Osteocyte (in vitro differentiated cells): ENCODE results near the gene MMGT1. TPM values are rescaled to one million over a fixed set of nuclear protein-coding genes. Genes with fewer than 3 reads are reported as not detected.
"Not testable (repeated sequence)": the region's sequence is repeated elsewhere in the genome, so short reads cannot be mapped to it uniquely, and the experiment has no call there.

Source experiments
- DNase-seq: peaks from one replicate; pipeline ENCODE4 v3.0.0; 2021; ENCODE audit warnings: mixed read lengths; ENCODE audit not compliant: unreplicated experiment; ENCODE audit errors: extremely low spot score
- H3K27ac Mint-ChIP-seq: one replicate; pipeline ENCODE4 v1.8.0; 2021; ENCODE audit warnings: mild to moderate bottlenecking, mixed read lengths; ENCODE audit not compliant: unreplicated experiment
- H3K27me3 Mint-ChIP-seq: one replicate; pipeline ENCODE4 v1.8.0; 2021; ENCODE audit warnings: mixed read lengths; ENCODE audit not compliant: unreplicated experiment
- H3K36me3 Mint-ChIP-seq: one replicate; pipeline ENCODE4 v1.8.0; 2021; ENCODE audit warnings: mixed read lengths; ENCODE audit not compliant: unreplicated experiment
- H3K4me1 Mint-ChIP-seq: one replicate; pipeline ENCODE4 v1.8.0; 2021; ENCODE audit warnings: mixed read lengths; ENCODE audit not compliant: unreplicated experiment
- H3K4me3 Mint-ChIP-seq: one replicate; pipeline ENCODE4 v1.8.0; 2021; ENCODE audit warnings: mild to moderate bottlenecking, moderate library complexity, mixed read lengths; ENCODE audit not compliant: unreplicated experiment
- H3K9me3 Mint-ChIP-seq: one replicate; pipeline ENCODE4 v1.8.0; 2021; ENCODE audit warnings: mixed read lengths; ENCODE audit not compliant: unreplicated experiment
- CTCF ChIP-seq: fragments of 200-600 bp; sonication (generic); IDR thresholded peaks from 2 replicates; pipeline ENCODE4 v1.5.0; 2021; ENCODE audit warnings: antibody characterized with exemption, mild to moderate bottlenecking, moderate library complexity
- total RNA-seq: library from RNA; stranded (reverse); gene quantifications from 2 replicates; pipeline ENCODE4 v1.2.1, GENCODE V29; 2021

MMGT1 gene
- total RNA-seq, 1 donor from 2014 or later, result 32.4 TPM

DNA sequence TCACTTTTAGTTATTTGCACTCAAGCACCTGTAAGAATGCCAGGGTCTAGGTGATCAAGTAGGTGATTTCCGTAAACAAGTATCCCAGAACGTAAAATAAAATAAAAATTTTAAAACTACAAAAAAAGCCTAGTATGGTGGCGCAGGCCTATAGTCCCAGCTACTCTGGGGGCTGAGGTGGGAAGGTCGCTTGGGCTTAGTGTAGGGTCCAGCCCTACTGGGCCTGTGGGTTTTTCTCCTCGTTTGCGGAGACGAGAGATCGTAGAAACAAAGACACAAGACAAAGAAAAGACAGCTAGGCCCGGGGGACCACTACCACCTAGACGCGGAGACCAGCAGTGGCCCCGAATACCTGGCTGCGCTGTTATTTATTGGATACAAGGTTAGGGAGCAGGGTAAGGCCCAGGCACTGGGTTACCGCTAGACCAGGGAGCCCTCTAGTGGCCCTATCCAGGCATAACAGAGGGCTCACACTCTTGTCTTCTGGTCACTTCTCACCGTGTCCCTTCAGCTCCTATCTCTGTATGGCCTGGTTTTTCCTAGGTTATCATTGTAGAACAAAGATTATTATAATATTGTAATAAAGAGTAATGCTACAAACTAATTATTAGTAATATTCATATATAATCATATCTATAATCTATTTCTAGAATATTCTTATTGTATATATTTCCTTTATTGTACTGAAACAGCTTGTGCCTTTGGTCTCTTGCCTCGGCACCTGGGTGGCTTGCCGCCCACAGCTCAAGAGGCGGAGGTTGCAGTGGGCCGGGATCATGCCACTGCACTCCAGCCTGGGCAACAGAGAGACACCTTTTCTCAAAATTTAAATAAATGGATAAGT lies 41.9 kb downstream of the MMGT1 start:
- no peak overlapping the region for H3K4me3 Mint-ChIP-seq
- H3K36me3 Mint-ChIP-seq, result no peaks in the 10 kb centered on the region
- H3K9me3 Mint-ChIP-seq, result no peaks in the 10 kb centered on the region
- TF ChIP-seq CTCF, result peak; percentile 66
- no peak for DNase-seq
- peaks cover 10% of the 10 kb centered on the region for H3K27me3 Mint-ChIP-seq
- H3K27ac Mint-ChIP-seq, result no peak overlapping the region
- no peaks in the 10 kb centered on the region for H3K4me1 Mint-ChIP-seq

GRCh38 chrX:135927897-135928296 lies 45.9 kb downstream of the MMGT1 start:
- peaks cover 15% of the 10 kb centered on the region for H3K27me3 Mint-ChIP-seq
- no peak overlapping the region for H3K27ac Mint-ChIP-seq
- H3K4me3 Mint-ChIP-seq, result no peak overlapping the region
- no peaks in the 10 kb centered on the region for H3K9me3 Mint-ChIP-seq
- no peaks in the 10 kb centered on the region for H3K4me1 Mint-ChIP-seq
- DNase-seq, result no peak
- no peak for TF ChIP-seq CTCF
- H3K36me3 Mint-ChIP-seq, result no peaks in the 10 kb centered on the region

DNA sequence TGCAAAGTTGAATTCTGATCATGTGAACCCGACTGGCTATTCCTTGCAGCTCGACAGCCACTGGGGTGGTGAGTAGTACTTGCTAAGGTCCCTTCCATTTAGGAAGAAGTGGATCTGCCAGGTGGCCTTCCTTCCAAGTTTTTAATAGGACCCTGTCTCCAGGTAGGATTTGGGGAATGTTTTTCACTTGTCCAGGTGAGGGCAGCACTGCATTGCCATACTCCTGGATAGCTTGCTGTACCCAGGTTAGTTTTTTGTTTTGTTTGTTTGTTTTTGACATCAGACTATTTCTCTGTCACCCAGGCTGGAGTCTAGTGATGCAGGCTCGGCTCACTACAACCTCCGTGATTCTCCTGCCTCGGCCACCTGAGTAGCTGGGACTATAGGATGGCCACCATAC lies 50.4 kb downstream of the MMGT1 start:
- no peak for TF ChIP-seq CTCF
- Mint-ChIP-seq H3K4me1 (no peaks in the 10 kb centered on the region), H3K27ac (no peak overlapping the region), H3K36me3 (no peaks in the 10 kb centered on the region), H3K27me3 (peaks cover 13% of the 10 kb centered on the region), H3K4me3 (no peak overlapping the region), H3K9me3 (no peaks in the 10 kb centered on the region)
- DNase-seq, result no peak

GRCh38 chrX:135920516-135920915 lies 53.3 kb downstream of the MMGT1 start:
- H3K36me3 Mint-ChIP-seq, H3K4me1 Mint-ChIP-seq, H3K9me3 Mint-ChIP-seq, H3K4me3 Mint-ChIP-seq, H3K27me3 Mint-ChIP-seq, DNase-seq, H3K27ac Mint-ChIP-seq: not testable (repeated sequence)

DNA sequence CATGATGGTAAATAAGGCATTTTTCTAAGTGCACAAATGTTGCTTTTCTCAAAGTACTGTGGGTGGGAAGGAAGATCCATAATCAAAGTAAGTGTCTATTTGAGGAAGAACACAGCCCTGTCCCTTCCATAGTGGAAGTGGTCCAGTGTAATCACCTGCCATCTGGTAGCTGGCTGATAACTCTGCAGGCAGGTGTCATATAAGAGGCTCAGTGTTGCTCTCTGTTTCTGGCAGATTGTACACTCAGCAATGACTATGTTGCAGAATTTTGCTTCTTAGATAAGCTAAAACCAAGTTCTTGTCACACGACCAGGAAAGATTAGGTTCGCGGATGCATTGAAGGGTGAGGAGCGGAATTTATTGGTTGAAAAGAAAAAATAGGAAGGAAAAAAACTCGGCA lies 59.4 kb downstream of the MMGT1 start:
- H3K9me3 Mint-ChIP-seq, result peaks cover 6% of the 10 kb centered on the region

More for the DNA sequence above, 59.4 kb downstream of the MMGT1 start:
- no peak for TF ChIP-seq CTCF
- Mint-ChIP-seq H3K27me3 (peaks cover 3% of the 10 kb centered on the region), H3K36me3 (no peaks in the 10 kb centered on the region), H3K4me3 (no peak overlapping the region), H3K4me1 (no peaks in the 10 kb centered on the region), H3K27ac (no peak overlapping the region)
- no peak for DNase-seq

Other genes starting within 250 kb of the MMGT1 start
- not detected in 2 replicates for gene CT45A3, start 205.8 kb downstream of the MMGT1 start, total RNA-seq
- gene CT45A5, start 188.5 kb downstream of the MMGT1 start, total RNA-seq, result not detected in 2 replicates
- gene CT45A6, start 171.2 kb downstream of the MMGT1 start, total RNA-seq, result not detected in 2 replicates
- gene CT45A2, start 154.0 kb downstream of the MMGT1 start, total RNA-seq, result not detected in 2 replicates
- not detected in 2 replicates for gene CT45A7, start 136.7 kb downstream of the MMGT1 start, total RNA-seq
- not detected in 2 replicates for gene CT45A8, start 119.5 kb downstream of the MMGT1 start, total RNA-seq
- not detected in 2 replicates for gene CT45A9, start 102.2 kb downstream of the MMGT1 start, total RNA-seq
- gene CT45A10, start 80.5 kb downstream of the MMGT1 start, total RNA-seq, result not detected in 2 replicates
- not detected in 2 replicates for gene SAGE1, start 80.3 kb downstream of the MMGT1 start, total RNA-seq
- gene SLC9A6, start 11.4 kb upstream of the MMGT1 start, total RNA-seq, result 16.1 and 18.0 TPM in 2 replicates
- gene FHL1, start 173.5 kb upstream of the MMGT1 start, total RNA-seq, result 1,613 and 1,725 TPM in 2 replicates